Dendritic cell treated with granulocyte-macrophage colony-stimulating factor and Interleukin-4, amounts not matched to agents 40 ng/mL and 50 ng/mL, for 4 days (primary cell): ENCODE results near the gene SERTAD1.

Experiments used
- H3K27ac Mint-ChIP-seq: one replicate; pipeline ENCODE4 v1.8.0; 2022; ENCODE audit warnings: mild to moderate bottlenecking, mixed read lengths
- H3K27me3 Mint-ChIP-seq: one replicate; pipeline ENCODE4 v1.8.0; 2022; ENCODE audit warnings: mild to moderate bottlenecking, mixed read lengths
- H3K36me3 Mint-ChIP-seq: one replicate; pipeline ENCODE4 v1.8.0; 2022; ENCODE audit warnings: low read depth, mixed read lengths
- H3K4me1 Mint-ChIP-seq: one replicate; pipeline ENCODE4 v1.8.0; 2022; ENCODE audit warnings: low read depth, mixed read lengths
- H3K4me3 Mint-ChIP-seq: one replicate; pipeline ENCODE4 v1.8.0; 2022; ENCODE audit warnings: mild to moderate bottlenecking, moderate library complexity, mixed read lengths
- H3K9me3 Mint-ChIP-seq: one replicate; pipeline ENCODE4 v1.8.0; 2022; ENCODE audit warnings: mixed read lengths
- intact Hi-C: fragments of 100-400 bp; cut with micrococcal nuclease; formaldehyde crosslinking; loops from one replicate; pipeline ENCODE4 v1.15.0; 2022

SERTAD1 gene

GRCh38 chr19:40423938-40424337, 1.9 kb downstream of the SERTAD1 start:
- H3K27me3 Mint-ChIP-seq = no peaks in the 10 kb centered on the region
- intact Hi-C loops = loop anchor here (5.0 kb wide), 1 partner anchor 38 kb away; no protein-coding TSS in a partner anchor
- H3K27ac Mint-ChIP-seq = peak overlapping the region; percentile 88
- H3K9me3 Mint-ChIP-seq = no peaks in the 10 kb centered on the region
- peaks cover 29% of the 10 kb centered on the region for H3K4me1 Mint-ChIP-seq
- H3K4me3 Mint-ChIP-seq = peak overlapping the region; percentile 51
- peaks cover 44% of the 10 kb centered on the region for H3K36me3 Mint-ChIP-seq

- H3K4me3 Mint-ChIP-seq = no peak overlapping the region
- H3K9me3 Mint-ChIP-seq = no peaks in the 10 kb centered on the region
- H3K36me3 Mint-ChIP-seq = peaks cover 44% of the 10 kb centered on the region
- H3K27me3 Mint-ChIP-seq = no peaks in the 10 kb centered on the region
- intact Hi-C loops = loop anchor here (5.0 kb wide), 1 partner anchor 39 kb away; no protein-coding TSS in a partner anchor
- H3K27ac Mint-ChIP-seq = peak overlapping the region; percentile 88
- H3K4me1 Mint-ChIP-seq = peaks cover 34% of the 10 kb centered on the region
These were observed 2.8 kb downstream of the SERTAD1 start for GRCh38 chr19:40422748-40423566.

GRCh38 chr19:40421993-40422747, 3.6 kb downstream of the SERTAD1 start:
- H3K4me3 Mint-ChIP-seq = no peak overlapping the region
- intact Hi-C loops = loop anchor here (5.0 kb wide), 1 partner anchor 40 kb away; no protein-coding TSS in a partner anchor
- no peaks in the 10 kb centered on the region for H3K9me3 Mint-ChIP-seq
- H3K27me3 Mint-ChIP-seq = no peaks in the 10 kb centered on the region
- H3K4me1 Mint-ChIP-seq = peaks cover 42% of the 10 kb centered on the region
- peaks cover 44% of the 10 kb centered on the region for H3K36me3 Mint-ChIP-seq
- H3K27ac Mint-ChIP-seq = peak overlapping the region; percentile 88

GRCh38 chr19:40420766-40421765, 4.7 kb downstream of the SERTAD1 start:
- Mint-ChIP-seq H3K4me1 (peaks cover 53% of the 10 kb centered on the region), H3K27ac (peak overlapping the region; percentile 88), H3K27me3 (no peaks in the 10 kb centered on the region)

GRCh38 chr19:40420451-40420765, 5.4 kb downstream of the SERTAD1 start:
- no peaks in the 10 kb centered on the region for H3K9me3 Mint-ChIP-seq
- peaks cover 35% of the 10 kb centered on the region for H3K36me3 Mint-ChIP-seq
- H3K4me1 Mint-ChIP-seq = peaks cover 59% of the 10 kb centered on the region
- no peaks in the 10 kb centered on the region for H3K27me3 Mint-ChIP-seq
- peak overlapping the region; percentile 87 for H3K4me3 Mint-ChIP-seq
- H3K27ac Mint-ChIP-seq = peak overlapping the region; percentile 88
- intact Hi-C loops = loop anchor here (5.0 kb wide), 1 partner anchor 42 kb away; no protein-coding TSS in a partner anchor

More at GRCh38 chr19:40420766-40421765, 4.7 kb downstream of the SERTAD1 start:
- intact Hi-C loops = loop anchor here (5.0 kb wide), 1 partner anchor 41 kb away; no protein-coding TSS in a partner anchor
- H3K4me3 Mint-ChIP-seq = peak overlapping the region; percentile 87
- H3K9me3 Mint-ChIP-seq = no peaks in the 10 kb centered on the region
- peaks cover 42% of the 10 kb centered on the region for H3K36me3 Mint-ChIP-seq

- H3K4me3 Mint-ChIP-seq = no peak overlapping the region
- peaks cover 64% of the 10 kb centered on the region for H3K4me1 Mint-ChIP-seq
- peaks cover 29% of the 10 kb centered on the region for H3K36me3 Mint-ChIP-seq
These were observed 6.0 kb downstream of the SERTAD1 start for GRCh38 chr19:40419780-40420179.

GRCh38 chr19:40419066-40419612, 6.7 kb downstream of the SERTAD1 start:
- intact Hi-C loops = no loop called here
- H3K27ac Mint-ChIP-seq = peak overlapping the region; percentile 69
- peaks cover 58% of the 10 kb centered on the region for H3K4me1 Mint-ChIP-seq
- H3K36me3 Mint-ChIP-seq = peaks cover 24% of the 10 kb centered on the region
- no peaks in the 10 kb centered on the region for H3K27me3 Mint-ChIP-seq
- H3K9me3 Mint-ChIP-seq = no peaks in the 10 kb centered on the region
- no peak overlapping the region for H3K4me3 Mint-ChIP-seq

More at GRCh38 chr19:40419780-40420179, 6.0 kb downstream of the SERTAD1 start:
- intact Hi-C loops = loop anchor here (5.0 kb wide), 1 partner anchor 43 kb away; no protein-coding TSS in a partner anchor
- Mint-ChIP-seq H3K27me3 (no peaks in the 10 kb centered on the region), H3K27ac (peak overlapping the region; percentile 88), H3K9me3 (no peaks in the 10 kb centered on the region)

- Mint-ChIP-seq H3K27ac (peak overlapping the region; percentile 69), H3K4me1 (peaks cover 50% of the 10 kb centered on the region), H3K9me3 (no peaks in the 10 kb centered on the region), H3K36me3 (peaks cover 19% of the 10 kb centered on the region), H3K27me3 (peaks cover 6% of the 10 kb centered on the region), H3K4me3 (no peak overlapping the region)
- intact Hi-C loops = no loop called here
These were observed 7.8 kb downstream of the SERTAD1 start for GRCh38 chr19:40418040-40418439.

GRCh38 chr19:40417643-40417981, 8.2 kb downstream of the SERTAD1 start:
- Mint-ChIP-seq H3K4me3 (no peak overlapping the region), H3K27me3 (peaks cover 8% of the 10 kb centered on the region), H3K4me1 (peaks cover 46% of the 10 kb centered on the region), H3K9me3 (no peaks in the 10 kb centered on the region), H3K27ac (peak overlapping the region; percentile 69), H3K36me3 (peaks cover 15% of the 10 kb centered on the region)
- intact Hi-C loops = no loop called here

- intact Hi-C loops = no loop called here
- peak overlapping the region; percentile 1 for H3K4me3 Mint-ChIP-seq
- H3K4me1 Mint-ChIP-seq = peaks cover 41% of the 10 kb centered on the region
- H3K27ac Mint-ChIP-seq = peak overlapping the region; percentile 69
- no peaks in the 10 kb centered on the region for H3K9me3 Mint-ChIP-seq
- peaks cover 11% of the 10 kb centered on the region for H3K27me3 Mint-ChIP-seq
- peaks cover 10% of the 10 kb centered on the region for H3K36me3 Mint-ChIP-seq
These were observed 8.7 kb downstream of the SERTAD1 start for GRCh38 chr19:40416918-40417642.

- peak overlapping the region; percentile 41 for H3K27ac Mint-ChIP-seq
- H3K36me3 Mint-ChIP-seq = peaks cover under 1% of the 10 kb centered on the region
- peaks cover 20% of the 10 kb centered on the region for H3K27me3 Mint-ChIP-seq
- intact Hi-C loops = no loop called here
- H3K4me3 Mint-ChIP-seq = no peak overlapping the region
- H3K9me3 Mint-ChIP-seq = no peaks in the 10 kb centered on the region
- H3K4me1 Mint-ChIP-seq = peaks cover 51% of the 10 kb centered on the region
These were observed 10.0 kb downstream of the SERTAD1 start for GRCh38 chr19:40415768-40416167.

- Mint-ChIP-seq H3K4me3 (no peak overlapping the region), H3K36me3 (no peaks in the 10 kb centered on the region), H3K27ac (no peak overlapping the region), H3K27me3 (peaks cover 20% of the 10 kb centered on the region), H3K9me3 (no peaks in the 10 kb centered on the region), H3K4me1 (peaks cover 48% of the 10 kb centered on the region)
- intact Hi-C loops = no loop called here
These were observed 11.0 kb downstream of the SERTAD1 start for GRCh38 chr19:40414542-40415535.
